HG03280 (cell line): ENCODE measurements around the gene TCF7L2.

Source experiments
- ATAC-seq: cut with Tn5 transposase; IDR thresholded peaks from one replicate; pipeline ENCODE4 v1.9.1; 2021; ENCODE audit warnings: mild to moderate bottlenecking, moderate library complexity; ENCODE audit not compliant: unreplicated experiment

The TCF7L2 gene

GRCh38 chr10:113042868-113043267 is 92.8 kb downstream of the TCF7L2 start:
- ATAC-seq = no peak

- ATAC-seq = no peak
These were observed 94.1 kb downstream of the TCF7L2 start for GRCh38 chr10:113044016-113044755.

GRCh38 chr10:113045147-113046055 is 95.4 kb downstream of the TCF7L2 start:
- no peak for ATAC-seq

- ATAC-seq = no peak
These were observed 97.1 kb downstream of the TCF7L2 start for GRCh38 chr10:113047151-113047550.

GRCh38 chr10:113047605-113047962 is 97.5 kb downstream of the TCF7L2 start:
- ATAC-seq = no peak

GRCh38 chr10:113047963-113048781 is 98.1 kb downstream of the TCF7L2 start:
- no peak for ATAC-seq

GRCh38 chr10:113049881-113050280 is 99.8 kb downstream of the TCF7L2 start:
- ATAC-seq = no peak

GRCh38 chr10:113052076-113052830 is 102.2 kb downstream of the TCF7L2 start:
- ATAC-seq = no peak

- no peak for ATAC-seq
These were observed 103.0 kb downstream of the TCF7L2 start for GRCh38 chr10:113053091-113053490.

- ATAC-seq = no peak
These were observed 103.8 kb downstream of the TCF7L2 start for GRCh38 chr10:113053881-113054280.

GRCh38 chr10:113055458-113055857 is 105.4 kb downstream of the TCF7L2 start:
- ATAC-seq = no peak

- ATAC-seq = no peak
These were observed 106.0 kb downstream of the TCF7L2 start for GRCh38 chr10:113056030-113056429.

- ATAC-seq = no peak
These were observed 106.5 kb downstream of the TCF7L2 start for GRCh38 chr10:113056441-113057021.

- no peak for ATAC-seq
These were observed 108.0 kb downstream of the TCF7L2 start for GRCh38 chr10:113057948-113058522.

- no peak for ATAC-seq
These were observed 108.7 kb downstream of the TCF7L2 start for GRCh38 chr10:113058523-113059370.

- no peak for ATAC-seq
These were observed 109.3 kb downstream of the TCF7L2 start for GRCh38 chr10:113059371-113059780.

GRCh38 chr10:113060201-113061053 is 110.4 kb downstream of the TCF7L2 start:
- ATAC-seq = no peak

GRCh38 chr10:113061054-113061430 is 111.0 kb downstream of the TCF7L2 start:
- ATAC-seq = no peak
